HCT116 (cell line): ENCODE data around the gene NFIX.

Experiments used
- CTCF ChIP-seq, 3 experiments: fragments of 200-600 bp in 1 of 3; sonication (generic) in 1 of 3; IDR thresholded peaks in 2 of 3; conservative IDR thresholded peaks in 1 of 3; 2 replicates each; pipeline ENCODE4 v1.5.1; 2012 to 2017; ENCODE audit warnings: low read depth in 2 of 3, low read length in 2 of 3, antibody characterized with exemption in 1 of 3, borderline replicate concordance in 1 of 3, control low read depth in 1 of 3, mild to moderate bottlenecking in 1 of 3, mixed read lengths in 1 of 3, mixed run types in 1 of 3, moderate library complexity in 1 of 3; ENCODE audit not compliant: insufficient read depth in 1 of 3
- ELF1 ChIP-seq: IDR thresholded peaks from 2 replicates; pipeline ENCODE4 v1.6.1; 2012; ENCODE audit warnings: low read depth, borderline replicate concordance
- EZH2 ChIP-seq: fragments of 200-600 bp; sonication (generic); IDR thresholded peaks from 2 replicates; pipeline ENCODE4 v1.6.1; 2017; ENCODE audit warnings: antibody characterized with exemption, mixed run types
- EZH2phosphoT487 ChIP-seq: fragments of 200-600 bp; IDR thresholded peaks from 2 replicates; pipeline ENCODE4 v1.6.1; 2018; ENCODE audit warnings: antibody characterized with exemption, borderline replicate concordance
- JUND ChIP-seq: IDR thresholded peaks from 2 replicates; pipeline ENCODE4 v1.6.1; 2012
- POLR2A ChIP-seq: IDR thresholded peaks from 2 replicates; pipeline ENCODE4 v1.7.0; 2011; ENCODE audit warnings: borderline replicate concordance; ENCODE audit not compliant: insufficient read depth, insufficient read length; ENCODE audit errors: extremely low read depth
- RAD21 ChIP-seq: IDR thresholded peaks from 2 replicates; pipeline ENCODE4 v1.6.1; 2012; ENCODE audit warnings: low read depth, mild to moderate bottlenecking
- REST ChIP-seq: IDR thresholded peaks from 2 replicates; pipeline ENCODE4 v1.6.1; 2012; ENCODE audit warnings: low read depth
- SP1 ChIP-seq: IDR thresholded peaks from 2 replicates; pipeline ENCODE4 v1.6.1; 2012; ENCODE audit warnings: low read depth
- YY1 ChIP-seq: IDR thresholded peaks from 2 replicates; pipeline ENCODE4 v1.6.1; 2011; ENCODE audit warnings: low read length, low read depth, moderate library complexity, mild to moderate bottlenecking; ENCODE audit not compliant: insufficient replicate concordance; ENCODE audit errors: extremely low read depth
- TF ChIP-seq, protein P1 (sequence below): IDR thresholded peaks from 2 replicates; pipeline ENCODE4 v1.6.1; 2011; ENCODE audit warnings: mild to moderate bottlenecking, low read length, moderate library complexity; ENCODE audit not compliant: insufficient replicate concordance; ENCODE audit errors: extremely low read depth
- TF ChIP-seq, protein P2 (sequence below): IDR thresholded peaks from 2 replicates; pipeline ENCODE4 v1.6.1; 2012

DNA sequence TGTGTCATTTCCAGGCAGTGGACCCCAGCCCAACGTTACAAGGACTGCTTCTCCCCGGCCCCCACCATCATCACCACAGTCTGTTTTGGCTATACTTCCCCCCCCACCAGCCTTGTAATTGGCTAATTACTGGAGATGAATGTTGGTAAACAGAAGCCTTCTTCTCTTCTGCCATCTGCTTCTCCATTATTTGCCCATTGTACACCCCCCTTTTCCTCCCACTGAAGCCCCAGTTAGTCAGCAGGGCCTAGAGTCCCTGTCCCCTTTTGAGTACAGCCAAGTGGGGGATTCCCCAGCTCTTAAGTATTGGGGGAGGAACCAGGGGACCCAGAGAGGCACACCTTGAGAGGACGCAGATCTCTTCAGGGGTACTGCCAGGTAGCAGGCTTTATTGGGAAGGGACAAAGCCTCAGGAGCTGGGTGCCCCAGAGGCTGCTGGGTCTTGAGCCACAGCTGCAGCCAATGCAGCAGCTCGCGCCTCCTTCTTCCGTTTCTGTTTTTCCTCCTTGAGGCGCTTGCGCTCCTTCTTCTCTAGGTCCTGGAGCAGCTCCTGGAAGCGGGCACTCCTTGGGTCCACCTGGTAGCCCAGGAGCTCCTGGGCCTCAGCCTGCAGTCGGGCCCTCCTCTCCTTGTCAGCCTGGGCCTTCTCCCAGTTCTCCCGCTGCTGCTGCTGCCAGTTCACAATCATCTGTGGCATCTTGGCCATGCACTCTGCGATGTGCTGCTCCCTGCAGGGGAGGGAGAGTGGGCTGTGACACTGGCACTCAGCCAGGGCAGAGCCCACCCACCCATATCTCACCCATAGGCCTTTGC, 41.3 kb upstream of the NFIX start:
- TF ChIP-seq SP1 (no peak), CTCF (IDR thresholded peaks at IDR 0.05 in 2 of 3, conservative IDR thresholded peaks at IDR 0.05 in 1 of 3; ENCODE audit: borderline replicate concordance in 1 of 3, insufficient read depth in 1 of 3, low read depth in 2 of 3, low read length in 2 of 3) (no peak), EZH2phosphoT487 (no peak), JUND (no peak), POLR2A (no peak), EZH2 (no peak), YY1 (no peak), REST (no peak), ELF1 (no peak), RAD21 (no peak)
- TF ChIP-seq, protein P1, sequence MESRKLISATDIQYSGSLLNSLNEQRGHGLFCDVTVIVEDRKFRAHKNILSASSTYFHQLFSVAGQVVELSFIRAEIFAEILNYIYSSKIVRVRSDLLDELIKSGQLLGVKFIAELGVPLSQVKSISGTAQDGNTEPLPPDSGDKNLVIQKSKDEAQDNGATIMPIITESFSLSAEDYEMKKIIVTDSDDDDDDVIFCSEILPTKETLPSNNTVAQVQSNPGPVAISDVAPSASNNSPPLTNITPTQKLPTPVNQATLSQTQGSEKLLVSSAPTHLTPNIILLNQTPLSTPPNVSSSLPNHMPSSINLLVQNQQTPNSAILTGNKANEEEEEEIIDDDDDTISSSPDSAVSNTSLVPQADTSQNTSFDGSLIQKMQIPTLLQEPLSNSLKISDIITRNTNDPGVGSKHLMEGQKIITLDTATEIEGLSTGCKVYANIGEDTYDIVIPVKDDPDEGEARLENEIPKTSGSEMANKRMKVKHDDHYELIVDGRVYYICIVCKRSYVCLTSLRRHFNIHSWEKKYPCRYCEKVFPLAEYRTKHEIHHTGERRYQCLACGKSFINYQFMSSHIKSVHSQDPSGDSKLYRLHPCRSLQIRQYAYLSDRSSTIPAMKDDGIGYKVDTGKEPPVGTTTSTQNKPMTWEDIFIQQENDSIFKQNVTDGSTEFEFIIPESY, result no peak
- TF ChIP-seq, protein P2, sequence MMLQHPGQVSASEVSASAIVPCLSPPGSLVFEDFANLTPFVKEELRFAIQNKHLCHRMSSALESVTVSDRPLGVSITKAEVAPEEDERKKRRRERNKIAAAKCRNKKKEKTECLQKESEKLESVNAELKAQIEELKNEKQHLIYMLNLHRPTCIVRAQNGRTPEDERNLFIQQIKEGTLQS, result no peak
